CD4-positive, alpha-beta T cell treated with Interleukin-2 at 100 ng/mL for 4 hours (primary cell): Measurements from ENCODE around the gene MEIS1.
"Not testable (repeated sequence)": the region's sequence is repeated elsewhere in the genome, so short reads cannot be mapped to it uniquely, and the experiment has no call there.

Source experiments
- DNase-seq: peaks from one replicate; pipeline ENCODE4 v3.0.0-alpha.2; 2020; ENCODE audit warnings: low spot score

Gene MEIS1

GRCh38 chr2:66467718-66468117 lies 32.8 kb downstream of the MEIS1 start:
- DNase-seq = no peak

- DNase-seq = no peak
Observed at GRCh38 chr2:66469214-66469902, 34.4 kb downstream of the MEIS1 start.

- DNase-seq = no peak
Observed at GRCh38 chr2:66470199-66470598, 35.3 kb downstream of the MEIS1 start.

GRCh38 chr2:66472225-66472843 lies 37.4 kb downstream of the MEIS1 start:
- no peak for DNase-seq

- DNase-seq = no peak
Observed at GRCh38 chr2:66477135-66477842, 42.4 kb downstream of the MEIS1 start.

- DNase-seq = no peak
Observed at GRCh38 chr2:66478299-66478698, 43.4 kb downstream of the MEIS1 start.

GRCh38 chr2:66478731-66479316 lies 43.9 kb downstream of the MEIS1 start:
- no peak for DNase-seq

- no peak for DNase-seq
Observed at GRCh38 chr2:66481100-66481549, 46.2 kb downstream of the MEIS1 start.

GRCh38 chr2:66485252-66485651 lies 50.3 kb downstream of the MEIS1 start:
- not testable (repeated sequence) for DNase-seq

- no peak for DNase-seq
Observed at GRCh38 chr2:66488946-66489345, 54.0 kb downstream of the MEIS1 start.

GRCh38 chr2:66489436-66489835 lies 54.5 kb downstream of the MEIS1 start:
- no peak for DNase-seq

GRCh38 chr2:66490588-66491001 lies 55.7 kb downstream of the MEIS1 start:
- no peak for DNase-seq

GRCh38 chr2:66494708-66495107 lies 59.8 kb downstream of the MEIS1 start:
- no peak for DNase-seq

- no peak for DNase-seq
Observed at GRCh38 chr2:66495788-66496640, 61.1 kb downstream of the MEIS1 start.

- DNase-seq = no peak
Observed at GRCh38 chr2:66496670-66497420, 61.9 kb downstream of the MEIS1 start.

- DNase-seq = no peak
Observed at GRCh38 chr2:66497431-66498288, 62.7 kb downstream of the MEIS1 start.

GRCh38 chr2:66498289-66498975 lies 63.5 kb downstream of the MEIS1 start:
- DNase-seq = no peak

GRCh38 chr2:66501267-66501666 lies 66.3 kb downstream of the MEIS1 start:
- DNase-seq = no peak

GRCh38 chr2:66506265-66506664 lies 71.3 kb downstream of the MEIS1 start:
- DNase-seq = no peak
